ENCODE results near the gene ADD1. TPM values are rescaled to one million over a fixed set of nuclear protein-coding genes. Genes with fewer than 3 reads are reported as not detected.

The ADD1 gene
- total RNA-seq, 1 experiment from 2014 or later, result 125 TPM

DNA sequence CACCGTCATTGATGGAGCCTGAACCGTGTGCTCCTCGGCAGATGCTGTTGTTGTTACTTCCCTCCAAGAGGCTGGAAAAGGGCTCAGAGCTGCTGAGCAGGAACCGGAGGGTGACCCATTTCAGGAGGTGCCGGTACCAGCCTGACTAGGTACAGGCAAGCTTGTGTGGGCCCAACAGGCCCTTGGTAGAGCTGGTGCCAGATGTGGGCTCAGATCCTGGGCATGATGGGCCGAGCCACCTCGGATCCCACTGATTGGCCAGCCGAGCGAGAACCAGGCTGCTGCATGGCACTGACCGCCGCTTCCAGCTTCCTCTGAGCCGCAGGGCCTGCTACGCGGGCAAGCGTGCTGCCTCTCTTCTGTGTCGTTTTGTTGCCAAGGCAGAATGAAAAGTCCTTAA is 85.8 kb downstream of the ADD1 start:
- no peaks in the 10 kb centered on the region for H3K27me3 Mint-ChIP-seq (ENCODE audit: unreplicated experiment)
- TSS peak; percentile 63 for BruUV-seq (replicated peaks)
- CTCF ChIA-PET, result no interaction called here
- no peaks in the 10 kb centered on the region for H3K9me3 Mint-ChIP-seq (ENCODE audit: low read depth, unreplicated experiment)
- intact Hi-C loops (cut with micrococcal nuclease; ENCODE audit: unreplicated experiment), result no loop called here
- DNase-seq, result no peak
- TF ChIP-seq, protein P1, sequence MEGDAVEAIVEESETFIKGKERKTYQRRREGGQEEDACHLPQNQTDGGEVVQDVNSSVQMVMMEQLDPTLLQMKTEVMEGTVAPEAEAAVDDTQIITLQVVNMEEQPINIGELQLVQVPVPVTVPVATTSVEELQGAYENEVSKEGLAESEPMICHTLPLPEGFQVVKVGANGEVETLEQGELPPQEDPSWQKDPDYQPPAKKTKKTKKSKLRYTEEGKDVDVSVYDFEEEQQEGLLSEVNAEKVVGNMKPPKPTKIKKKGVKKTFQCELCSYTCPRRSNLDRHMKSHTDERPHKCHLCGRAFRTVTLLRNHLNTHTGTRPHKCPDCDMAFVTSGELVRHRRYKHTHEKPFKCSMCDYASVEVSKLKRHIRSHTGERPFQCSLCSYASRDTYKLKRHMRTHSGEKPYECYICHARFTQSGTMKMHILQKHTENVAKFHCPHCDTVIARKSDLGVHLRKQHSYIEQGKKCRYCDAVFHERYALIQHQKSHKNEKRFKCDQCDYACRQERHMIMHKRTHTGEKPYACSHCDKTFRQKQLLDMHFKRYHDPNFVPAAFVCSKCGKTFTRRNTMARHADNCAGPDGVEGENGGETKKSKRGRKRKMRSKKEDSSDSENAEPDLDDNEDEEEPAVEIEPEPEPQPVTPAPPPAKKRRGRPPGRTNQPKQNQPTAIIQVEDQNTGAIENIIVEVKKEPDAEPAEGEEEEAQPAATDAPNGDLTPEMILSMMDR (IDR thresholded peaks at IDR 0.05; ENCODE audit: unreplicated experiment), result no peak
- H3K4me1 Mint-ChIP-seq (ENCODE audit: low read depth, unreplicated experiment), result no peaks in the 10 kb centered on the region
- no peak overlapping the region for H3K27ac Mint-ChIP-seq (ENCODE audit: unreplicated experiment)
- no peak overlapping the region for H3K4me3 Mint-ChIP-seq (ENCODE audit: low read depth, unreplicated experiment)
- peaks cover 29% of the 10 kb centered on the region for H3K36me3 Mint-ChIP-seq (ENCODE audit: insufficient read depth, unreplicated experiment)

GRCh38 chr4:2930135-2930757 is 86.6 kb downstream of the ADD1 start:
- H3K27me3 Mint-ChIP-seq (ENCODE audit: unreplicated experiment), result no peaks in the 10 kb centered on the region
- BruUV-seq (replicated peaks), result no TSS peak

GRCh38 chr4:2930758-2931511 is 87.3 kb downstream of the ADD1 start:
- intact Hi-C loops (cut with micrococcal nuclease; ENCODE audit: unreplicated experiment), result no loop called here
- Mint-ChIP-seq H3K9me3 (ENCODE audit: low read depth, unreplicated experiment) (no peaks in the 10 kb centered on the region), H3K4me1 (ENCODE audit: low read depth, unreplicated experiment) (peaks cover 2% of the 10 kb centered on the region), H3K27ac (ENCODE audit: unreplicated experiment) (no peak overlapping the region), H3K4me3 (ENCODE audit: low read depth, unreplicated experiment) (no peak overlapping the region), H3K27me3 (ENCODE audit: unreplicated experiment) (no peaks in the 10 kb centered on the region), H3K36me3 (ENCODE audit: insufficient read depth, unreplicated experiment) (peaks cover 44% of the 10 kb centered on the region)
- BruUV-seq (replicated peaks), result no TSS peak
- no peak for DNase-seq
- CTCF ChIA-PET, result no interaction called here
- TF ChIP-seq, protein P1 (IDR thresholded peaks at IDR 0.05; ENCODE audit: unreplicated experiment), result peak; percentile 24

More at GRCh38 chr4:2930135-2930757, 86.6 kb downstream of the ADD1 start:
- Mint-ChIP-seq H3K36me3 (ENCODE audit: insufficient read depth, unreplicated experiment) (peaks cover 37% of the 10 kb centered on the region), H3K4me3 (ENCODE audit: low read depth, unreplicated experiment) (no peak overlapping the region), H3K4me1 (ENCODE audit: low read depth, unreplicated experiment) (no peaks in the 10 kb centered on the region), H3K27ac (ENCODE audit: unreplicated experiment) (no peak overlapping the region), H3K9me3 (ENCODE audit: low read depth, unreplicated experiment) (no peaks in the 10 kb centered on the region)
- TF ChIP-seq, protein P1 (IDR thresholded peaks at IDR 0.05; ENCODE audit: unreplicated experiment), result no peak
- intact Hi-C loops (cut with micrococcal nuclease; ENCODE audit: unreplicated experiment), result no loop called here
- DNase-seq, result no peak
- CTCF ChIA-PET, result no interaction called here

GRCh38 chr4:2931512-2932301 is 88.1 kb downstream of the ADD1 start:
- intact Hi-C loops (cut with micrococcal nuclease; ENCODE audit: unreplicated experiment), result no loop called here
- no peak overlapping the region for H3K27ac Mint-ChIP-seq (ENCODE audit: unreplicated experiment)
- H3K9me3 Mint-ChIP-seq (ENCODE audit: low read depth, unreplicated experiment), result no peaks in the 10 kb centered on the region
- no peak overlapping the region for H3K4me3 Mint-ChIP-seq (ENCODE audit: low read depth, unreplicated experiment)
- peaks cover 10% of the 10 kb centered on the region for H3K4me1 Mint-ChIP-seq (ENCODE audit: low read depth, unreplicated experiment)
- no peak for DNase-seq
- TF ChIP-seq, protein P1 (IDR thresholded peaks at IDR 0.05; ENCODE audit: unreplicated experiment), result no peak
- H3K36me3 Mint-ChIP-seq (ENCODE audit: insufficient read depth, unreplicated experiment), result peaks cover 50% of the 10 kb centered on the region
- CTCF ChIA-PET, result no interaction called here
- H3K27me3 Mint-ChIP-seq (ENCODE audit: unreplicated experiment), result no peaks in the 10 kb centered on the region
- BruUV-seq (replicated peaks), result no TSS peak

Data from Calu3 (cell line).